Nucleus accumbens (tissue), 56 donors: ENCODE results near the gene DLEC1.
"Not testable (repeated sequence)": the region's sequence is repeated elsewhere in the genome, so short reads cannot be mapped to it uniquely, and the experiment has no call there.

Source experiments
- DNase-seq, 56 donors: peaks; one replicate each; lab custom pipeline; 2025; lab: John Stamatoyannopoulos, UW

The DLEC1 gene

DNA sequence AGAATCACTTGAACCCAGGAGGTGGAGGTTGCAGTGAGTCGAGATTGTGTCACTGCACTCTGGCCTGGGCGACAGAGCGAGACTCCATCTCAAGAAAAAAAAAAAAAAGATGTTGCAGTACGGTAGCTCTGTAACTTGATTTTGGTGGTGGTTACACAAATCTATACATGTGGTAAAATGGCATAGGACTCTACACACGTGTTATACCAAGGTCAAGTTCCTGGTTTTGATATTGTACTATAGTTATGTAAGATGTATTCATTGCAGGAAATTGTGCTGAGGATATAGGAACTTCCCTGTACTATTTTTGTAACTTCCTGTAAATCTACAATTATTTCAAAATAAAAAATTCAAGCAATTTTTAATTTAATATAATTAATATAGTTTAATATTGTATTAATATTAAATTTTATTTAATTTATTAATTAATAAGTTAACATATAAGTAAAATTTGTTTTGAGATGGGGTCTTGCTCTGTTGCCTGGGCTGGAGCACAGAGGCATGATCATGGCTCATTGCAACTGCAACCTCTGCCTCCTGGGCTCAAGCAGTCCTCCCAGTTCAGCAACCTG is 109.4 kb downstream of the DLEC1 start:
- no peak for DNase-seq

- no peak for DNase-seq
These were observed 110.7 kb downstream of the DLEC1 start for GRCh38 chr3:38149708-38150107.

GRCh38 chr3:38150780-38151528 is 111.9 kb downstream of the DLEC1 start:
- DNase-seq = no peak

DNA sequence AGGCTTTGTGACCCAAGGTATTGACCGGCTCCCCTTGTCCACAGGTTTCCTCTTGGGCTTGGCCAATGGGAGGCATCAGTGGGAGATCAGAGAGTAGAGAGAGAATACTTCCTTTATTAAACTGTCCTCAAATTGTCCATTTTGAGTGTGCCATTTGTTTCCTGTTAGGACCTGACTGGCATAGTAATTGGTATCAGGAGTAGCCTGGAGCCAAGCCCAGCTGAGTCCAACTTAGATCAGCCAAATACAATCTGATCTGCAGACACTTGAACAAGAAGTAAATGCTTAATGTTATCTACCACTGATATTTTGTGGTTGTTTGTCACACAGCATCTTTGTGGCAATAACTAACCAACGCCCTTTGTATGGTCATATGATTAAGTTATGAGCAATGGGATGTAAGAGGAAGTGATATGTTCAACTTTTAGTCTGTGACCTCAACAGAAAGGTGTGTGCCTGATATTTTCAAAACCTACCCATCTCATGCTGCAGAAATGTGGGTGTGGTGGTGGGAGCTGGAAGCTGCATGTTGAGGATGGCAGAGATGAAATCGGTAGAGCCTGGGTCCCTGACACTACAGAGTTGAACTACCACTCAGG is 112.8 kb downstream of the DLEC1 start:
- DNase-seq = no peak

DNA sequence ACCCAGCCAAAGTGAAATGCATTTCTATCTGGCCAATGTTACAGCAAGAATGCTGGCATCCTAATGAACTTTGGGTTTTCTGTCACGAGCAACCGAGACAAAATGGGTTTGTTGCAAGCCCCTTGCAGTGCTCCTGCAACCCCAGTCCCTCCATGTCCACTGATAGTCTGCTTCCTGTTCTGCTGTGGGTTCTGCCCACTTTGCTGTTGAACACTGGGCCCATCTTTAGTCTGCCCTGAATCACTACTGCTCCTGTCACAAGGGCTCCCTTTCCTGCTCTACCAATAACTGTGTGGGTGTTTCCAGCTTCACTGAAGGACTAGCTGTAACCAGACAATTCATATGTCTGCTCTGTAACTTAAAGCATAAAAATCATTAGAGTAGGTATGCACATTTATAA is 113.6 kb downstream of the DLEC1 start:
- DNase-seq = no peak

GRCh38 chr3:38153221-38153620 is 114.2 kb downstream of the DLEC1 start:
- DNase-seq = no peak

- no peak for DNase-seq
These were observed 115.1 kb downstream of the DLEC1 start for GRCh38 chr3:38154033-38154494.

DNA sequence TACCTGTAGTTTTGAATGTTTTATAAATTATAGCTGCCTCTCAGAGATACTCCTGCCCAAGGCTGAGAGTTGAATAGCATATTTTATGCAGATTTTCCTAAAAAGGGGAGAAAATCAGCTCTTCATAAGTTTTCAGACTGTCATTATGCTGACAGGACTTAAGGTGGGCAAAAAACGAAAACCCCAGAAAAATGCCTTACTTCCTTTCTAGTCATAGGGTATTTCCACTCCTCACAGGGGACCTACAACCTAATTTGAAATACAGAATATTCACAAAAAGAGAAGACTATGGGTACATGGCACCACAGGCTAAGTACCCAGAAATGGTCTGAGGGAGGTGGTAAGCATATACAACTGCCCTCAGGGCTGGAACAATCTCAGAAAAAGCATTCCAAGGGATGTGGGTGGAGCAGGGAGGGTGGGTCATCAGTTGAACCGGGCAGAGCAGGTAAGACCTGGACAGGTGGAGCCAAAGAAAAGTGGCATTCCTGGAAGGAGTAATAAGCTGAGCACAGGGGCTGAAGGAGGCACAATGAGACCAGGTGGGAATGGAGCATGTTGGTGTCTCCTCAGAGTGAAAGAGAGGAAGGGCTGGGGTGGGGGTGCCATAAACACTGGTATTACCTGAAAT is 115.7 kb downstream of the DLEC1 start:
- no peak for DNase-seq

GRCh38 chr3:38155825-38156224 is 116.8 kb downstream of the DLEC1 start:
- no peak for DNase-seq

DNA sequence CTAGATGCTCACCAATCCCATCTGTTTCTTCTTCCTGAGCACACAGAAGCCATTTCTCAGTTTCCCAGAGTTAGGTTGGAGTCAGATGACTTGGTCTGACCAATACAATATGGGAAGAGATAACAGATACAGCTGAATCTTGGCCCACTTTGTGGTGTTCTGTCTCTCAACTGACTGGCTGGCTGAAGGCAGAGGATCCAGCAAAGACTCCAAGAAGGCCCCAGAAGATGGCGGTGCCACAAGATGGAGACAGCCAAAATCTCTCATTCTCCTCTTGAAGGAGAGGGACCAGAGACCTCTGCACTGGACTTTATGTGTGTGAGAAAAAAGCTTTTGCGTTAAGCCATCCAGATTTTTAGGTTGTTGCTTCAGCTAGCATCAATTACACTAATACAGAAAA is 118.1 kb downstream of the DLEC1 start:
- DNase-seq = no peak

- DNase-seq = no peak
These were observed 118.6 kb downstream of the DLEC1 start for GRCh38 chr3:38157595-38157994.

DNA sequence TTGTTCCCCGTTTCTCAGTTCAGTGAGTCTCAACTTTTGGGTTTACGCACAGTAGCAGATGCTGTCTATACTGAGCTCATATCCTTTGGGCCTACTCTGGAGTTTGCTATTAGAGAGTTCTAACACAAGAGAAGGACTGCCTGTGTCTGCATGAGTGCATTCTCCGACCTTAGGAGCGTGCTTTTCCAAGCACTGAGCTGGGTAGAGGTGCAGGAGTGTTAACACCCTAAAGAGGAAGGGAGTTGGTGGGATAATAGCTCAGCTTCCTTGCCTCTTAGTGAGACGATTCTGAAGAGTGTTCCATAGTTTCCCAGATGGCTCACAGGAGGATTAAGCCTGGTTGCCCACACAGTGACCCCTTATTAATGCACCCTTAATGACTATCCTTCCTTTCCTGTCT is 119.5 kb downstream of the DLEC1 start:
- DNase-seq = no peak

DNA sequence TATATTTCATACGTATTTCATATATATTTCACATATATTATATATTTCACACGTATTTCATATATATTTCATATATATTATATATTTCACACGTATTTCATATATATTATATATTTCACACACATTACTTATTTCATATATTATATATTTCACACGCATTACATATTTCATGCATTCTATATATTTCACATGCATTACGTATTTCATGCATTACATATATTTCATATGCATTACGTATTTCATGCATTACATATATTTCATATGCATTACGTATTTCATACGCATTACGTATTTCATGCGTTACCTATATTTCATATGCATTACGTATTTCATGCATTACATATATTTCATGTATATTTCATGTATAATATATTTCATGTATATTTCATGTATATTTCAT is 121.7 kb downstream of the DLEC1 start:
- DNase-seq = not testable (repeated sequence)

GRCh38 chr3:38163117-38163840 is 124.3 kb downstream of the DLEC1 start:
- DNase-seq = no peak

GRCh38 chr3:38163841-38164642 is 125.0 kb downstream of the DLEC1 start:
- no peak for DNase-seq

- DNase-seq = no peak
These were observed 125.6 kb downstream of the DLEC1 start for GRCh38 chr3:38164643-38164951.

- DNase-seq = peak; percentile 88 to 99 (median 98)
These were observed 126.1 kb downstream of the DLEC1 start, which contains the start of gene OXSR1 for GRCh38 chr3:38164952-38165721. Gene OXSR1, plus strand, starts transcription at chr3:38165537. Its CDS starts 340 bp downstream, at chr3:38165877.

- DNase-seq = peak in 18 of 56 donors; percentile 43 to 79 (median 64)
These were observed 126.8 kb downstream of the DLEC1 start for GRCh38 chr3:38165722-38166387.

- no peak for DNase-seq
These were observed 128.6 kb downstream of the DLEC1 start for GRCh38 chr3:38167591-38167990.
